22Rv1 (cell line): ENCODE measurements around the gene GABBR2.

Source experiments
- ZFX ChIP-seq: fragments of 450-650 bp; IDR thresholded peaks from 2 replicates; pipeline ENCODE4 v1.6.1; 2017; ENCODE audit warnings: antibody characterized with exemption, borderline replicate concordance
- TF ChIP-seq, protein P1 (sequence below): fragments of 450-650 bp; IDR thresholded peaks from 2 replicates; pipeline ENCODE4 v1.5.1; 2017; ENCODE audit warnings: mild to moderate bottlenecking

- TF ChIP-seq, protein P1, sequence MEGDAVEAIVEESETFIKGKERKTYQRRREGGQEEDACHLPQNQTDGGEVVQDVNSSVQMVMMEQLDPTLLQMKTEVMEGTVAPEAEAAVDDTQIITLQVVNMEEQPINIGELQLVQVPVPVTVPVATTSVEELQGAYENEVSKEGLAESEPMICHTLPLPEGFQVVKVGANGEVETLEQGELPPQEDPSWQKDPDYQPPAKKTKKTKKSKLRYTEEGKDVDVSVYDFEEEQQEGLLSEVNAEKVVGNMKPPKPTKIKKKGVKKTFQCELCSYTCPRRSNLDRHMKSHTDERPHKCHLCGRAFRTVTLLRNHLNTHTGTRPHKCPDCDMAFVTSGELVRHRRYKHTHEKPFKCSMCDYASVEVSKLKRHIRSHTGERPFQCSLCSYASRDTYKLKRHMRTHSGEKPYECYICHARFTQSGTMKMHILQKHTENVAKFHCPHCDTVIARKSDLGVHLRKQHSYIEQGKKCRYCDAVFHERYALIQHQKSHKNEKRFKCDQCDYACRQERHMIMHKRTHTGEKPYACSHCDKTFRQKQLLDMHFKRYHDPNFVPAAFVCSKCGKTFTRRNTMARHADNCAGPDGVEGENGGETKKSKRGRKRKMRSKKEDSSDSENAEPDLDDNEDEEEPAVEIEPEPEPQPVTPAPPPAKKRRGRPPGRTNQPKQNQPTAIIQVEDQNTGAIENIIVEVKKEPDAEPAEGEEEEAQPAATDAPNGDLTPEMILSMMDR: no peak
- TF ChIP-seq ZFX: no peak
These were observed 133.1 kb downstream of the GABBR2 start for GRCh38 chr9:98575379-98576346.
